ENCODE data around the gene HUWE1.
A peak's percentile ranks its signal among the peaks of the same experiment; 100 is the strongest.

The HUWE1 gene

DNA sequence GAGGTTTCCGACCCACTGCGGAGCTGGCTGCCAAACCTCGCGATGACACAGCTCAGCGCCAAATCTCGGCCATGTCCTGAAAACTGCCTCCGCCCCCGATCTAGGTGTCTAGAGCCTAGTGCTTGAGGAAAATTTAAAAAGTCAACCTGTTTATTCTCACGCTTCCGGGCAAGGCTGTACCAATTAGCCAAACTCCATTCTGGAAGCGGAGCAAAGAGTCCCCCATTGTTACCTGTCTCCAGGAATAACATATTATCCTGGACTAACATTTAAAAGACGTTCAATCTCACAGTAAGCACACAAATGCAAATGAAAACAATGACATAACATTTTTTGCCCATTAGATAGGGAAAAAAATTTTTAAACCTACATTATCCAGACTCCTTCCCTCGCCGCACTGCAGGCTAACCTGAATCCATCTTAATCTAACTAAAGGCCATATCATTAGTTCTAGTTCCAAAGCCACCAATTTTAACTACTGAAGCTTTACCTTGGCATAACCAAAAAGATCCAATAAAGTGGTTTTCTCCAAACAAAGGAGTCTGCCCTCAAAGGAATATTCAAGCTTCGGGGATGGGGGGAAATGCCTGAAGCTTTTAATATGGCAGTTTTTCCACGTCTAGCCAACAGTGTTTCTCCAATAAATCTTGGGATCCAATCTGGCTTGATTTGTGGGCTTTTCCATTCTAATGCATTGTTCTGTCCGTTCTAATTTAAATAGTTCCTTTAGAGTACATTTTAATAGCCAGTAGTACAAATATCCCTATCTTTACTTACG lies 1.9 kb downstream of the HUWE1 start:
- peak; percentile 9 for DNase-seq (ENCODE audit: low spot score)

DNA sequence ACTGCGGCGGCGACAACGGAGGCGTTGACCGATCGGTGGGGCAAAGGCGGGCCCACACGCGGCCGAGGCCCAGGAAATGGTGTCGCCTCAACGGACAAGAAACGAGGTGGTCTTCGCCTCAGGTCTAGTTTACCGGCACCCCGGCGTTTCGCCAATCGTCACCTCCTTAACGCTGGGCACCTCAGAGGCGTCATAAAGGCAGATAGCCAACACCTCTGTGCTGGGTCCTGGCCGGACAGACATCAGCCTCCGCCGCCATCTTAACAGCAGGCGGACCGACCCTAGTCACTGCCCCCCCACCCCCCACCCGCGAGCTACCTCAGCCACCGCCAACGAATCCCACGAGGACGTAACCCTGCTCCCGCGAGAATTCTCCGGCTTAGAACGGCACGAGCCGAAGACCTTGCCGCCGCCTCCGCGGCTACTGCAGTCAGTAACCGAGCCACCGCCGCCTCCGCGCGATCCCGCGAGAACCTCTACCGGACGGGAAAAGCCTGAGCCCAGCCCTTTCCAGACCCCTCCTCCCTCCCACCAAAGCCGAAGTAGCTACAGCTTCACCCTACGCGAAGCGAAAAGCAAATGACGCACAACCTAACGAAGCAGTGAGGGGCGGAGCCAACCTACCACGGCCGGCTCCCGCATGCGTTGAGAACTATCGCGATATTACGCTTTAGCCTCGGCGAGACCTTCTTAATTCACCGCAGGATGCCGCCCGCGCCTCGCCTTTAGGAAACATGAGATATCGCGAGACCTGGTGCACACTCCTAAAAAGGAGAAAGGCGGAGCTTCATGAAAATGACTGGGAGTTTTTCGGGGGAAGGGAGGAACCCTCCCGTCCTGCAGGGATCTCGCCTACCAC lies 2.7 kb downstream of the HUWE1 start:
- peak; percentile 97 for DNase-seq (ENCODE audit: low spot score)

DNA sequence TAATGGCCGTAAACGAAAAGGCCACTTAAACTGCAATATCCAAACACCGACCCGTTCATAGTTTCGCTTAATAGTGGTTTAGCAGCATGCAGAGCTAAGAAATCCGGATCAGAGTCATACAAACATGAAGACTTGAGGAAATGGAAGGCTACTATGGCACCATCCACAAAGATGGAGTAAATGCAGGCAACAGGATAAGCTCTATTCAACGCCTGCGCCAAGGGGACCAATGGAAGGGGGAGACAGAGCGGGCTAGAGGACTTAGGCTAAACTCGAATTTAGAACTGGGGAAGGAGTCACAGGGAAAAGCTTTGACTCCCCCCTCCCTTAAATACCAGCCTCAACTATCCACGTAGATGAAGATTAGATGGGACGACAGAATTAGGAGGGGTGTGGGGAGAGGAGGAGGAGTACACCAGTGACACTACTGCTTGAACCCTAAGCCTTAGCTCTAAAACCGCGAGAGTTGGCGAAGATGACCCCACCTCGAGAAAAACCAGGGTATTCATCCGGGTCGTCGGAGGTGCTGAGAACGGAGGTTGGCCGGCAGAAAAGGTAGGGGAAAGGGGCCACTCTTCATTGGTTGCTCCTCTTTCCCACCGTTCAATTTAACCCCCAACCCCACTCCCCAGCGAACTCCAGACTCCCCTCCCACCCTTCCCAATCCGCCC lies 3.5 kb downstream of the HUWE1 start:
- DNase-seq (ENCODE audit: low spot score), result peak; percentile 53

DNA sequence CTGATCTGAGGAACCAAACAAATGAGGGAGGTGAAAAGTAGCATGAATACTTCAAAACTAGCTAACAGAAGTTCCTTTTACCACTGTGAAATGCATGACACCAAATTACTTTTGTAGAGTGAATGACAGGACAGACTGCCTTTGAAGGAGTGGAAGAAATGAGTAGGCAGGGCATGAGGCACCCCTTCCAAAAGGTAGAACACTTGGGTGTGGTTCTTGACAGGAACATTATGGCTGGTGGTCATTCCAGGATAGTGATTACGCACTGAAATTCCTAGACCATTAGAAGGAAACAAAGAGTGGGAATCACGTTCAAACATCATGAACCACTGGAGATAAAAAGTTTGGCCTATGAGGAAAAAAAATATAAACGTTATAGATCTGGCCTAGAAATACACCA lies 4.9 kb downstream of the HUWE1 start:
- peak; percentile 48 for DNase-seq (ENCODE audit: low spot score)

DNA sequence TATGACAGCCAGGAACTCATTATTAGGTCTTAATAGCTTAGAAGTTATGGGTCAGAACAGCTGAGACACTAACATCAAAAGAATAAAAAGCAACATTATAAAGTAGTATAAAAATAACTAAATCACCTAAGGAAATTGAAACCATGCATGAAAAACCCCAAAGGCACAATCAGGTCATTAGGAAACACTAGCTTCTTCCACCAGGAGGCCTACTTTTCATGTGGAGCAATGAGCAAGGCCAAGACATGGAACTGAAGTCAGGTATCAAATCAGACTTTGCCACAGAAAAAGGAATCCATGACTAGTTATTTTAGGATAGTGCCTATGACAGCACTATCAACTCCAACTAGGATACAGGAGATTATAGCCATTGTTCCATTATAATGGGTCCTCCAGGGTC lies 7.9 kb downstream of the HUWE1 start:
- DNase-seq (ENCODE audit: low spot score), result peak; percentile 30

DNA sequence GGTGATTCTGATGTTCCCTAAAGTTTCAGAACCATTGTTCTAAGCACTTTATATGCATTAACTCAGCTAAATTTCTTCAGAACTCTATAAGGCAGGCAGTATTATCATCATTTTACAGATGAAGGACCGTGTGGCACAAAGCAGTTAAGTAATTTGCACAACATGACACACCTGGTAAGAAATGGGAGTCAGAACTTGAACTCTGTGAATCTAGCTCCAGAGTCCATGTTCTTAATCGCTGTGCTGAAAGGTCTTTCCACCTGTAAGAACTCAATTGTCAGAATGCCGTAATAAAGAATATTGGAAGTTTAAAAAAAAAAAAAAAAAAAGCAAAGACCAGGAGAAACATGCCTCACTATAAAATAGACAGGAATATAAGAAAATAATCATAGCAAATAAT lies 9.2 kb downstream of the HUWE1 start:
- no peak for DNase-seq (ENCODE audit: low spot score)

DNA sequence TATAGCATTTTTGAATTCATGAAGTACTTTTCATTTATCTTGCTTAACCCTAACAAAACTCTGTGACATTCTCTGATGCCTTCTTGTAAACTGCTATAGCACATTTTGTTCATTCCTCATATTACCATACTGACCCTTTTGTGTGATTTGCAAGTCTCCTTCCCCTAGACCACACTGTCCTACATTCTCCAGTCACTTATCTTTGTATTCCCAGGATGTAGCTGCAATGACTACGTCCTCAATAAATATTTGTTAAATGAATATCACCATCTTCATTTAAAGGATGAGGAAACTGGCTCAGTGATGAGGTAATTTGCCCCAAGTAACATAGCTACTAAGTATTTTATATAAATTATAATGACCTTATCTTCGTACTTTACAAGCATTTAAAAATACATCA lies 11.9 kb downstream of the HUWE1 start:
- DNase-seq (ENCODE audit: low spot score), result no peak

GRCh38 chrX:53669258-53669657 lies 17.3 kb downstream of the HUWE1 start:
- no peak for DNase-seq (ENCODE audit: low spot score)

DNA sequence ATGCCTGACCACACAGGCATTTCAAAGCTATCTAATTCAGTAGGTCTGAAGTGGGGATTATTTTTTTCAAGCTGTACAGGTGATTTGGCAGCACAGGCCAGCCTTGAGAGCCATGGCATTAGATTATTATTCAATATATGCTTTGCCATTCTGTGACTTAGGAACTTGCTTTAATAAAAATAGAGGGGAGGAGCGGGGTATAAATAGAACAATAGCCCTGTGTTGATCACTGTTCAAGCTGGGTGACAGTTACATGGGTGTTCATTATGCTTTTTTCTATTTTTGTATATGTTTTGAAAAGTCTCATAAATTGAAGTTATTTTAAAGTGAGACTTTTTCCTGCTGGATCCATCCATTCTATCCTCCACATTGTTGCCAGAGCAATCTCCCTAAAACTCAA lies 20.3 kb downstream of the HUWE1 start:
- DNase-seq (ENCODE audit: low spot score), result no peak

DNA sequence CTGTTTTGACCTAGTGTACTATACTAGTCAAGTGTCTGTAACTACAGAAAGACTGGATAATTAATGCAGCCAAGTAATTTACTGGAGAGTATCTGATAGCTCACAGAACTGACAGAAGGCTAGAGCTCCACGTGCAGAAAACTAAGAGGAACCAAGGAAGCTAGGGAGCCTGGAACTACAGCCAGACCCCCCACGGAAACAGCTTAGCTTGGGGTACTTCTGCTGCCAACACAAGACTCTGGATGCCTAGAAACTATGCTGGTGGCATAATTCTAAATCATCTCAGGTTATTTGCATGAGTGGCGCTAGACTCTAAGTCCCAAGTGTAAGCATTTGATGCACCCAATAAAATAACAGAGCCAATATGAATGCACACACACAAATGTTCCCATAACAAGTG lies 26.5 kb downstream of the HUWE1 start:
- no peak for DNase-seq (ENCODE audit: low spot score)

GRCh38 chrX:53659039-53659438 lies 27.5 kb downstream of the HUWE1 start:
- no peak for DNase-seq (ENCODE audit: low spot score)

DNA sequence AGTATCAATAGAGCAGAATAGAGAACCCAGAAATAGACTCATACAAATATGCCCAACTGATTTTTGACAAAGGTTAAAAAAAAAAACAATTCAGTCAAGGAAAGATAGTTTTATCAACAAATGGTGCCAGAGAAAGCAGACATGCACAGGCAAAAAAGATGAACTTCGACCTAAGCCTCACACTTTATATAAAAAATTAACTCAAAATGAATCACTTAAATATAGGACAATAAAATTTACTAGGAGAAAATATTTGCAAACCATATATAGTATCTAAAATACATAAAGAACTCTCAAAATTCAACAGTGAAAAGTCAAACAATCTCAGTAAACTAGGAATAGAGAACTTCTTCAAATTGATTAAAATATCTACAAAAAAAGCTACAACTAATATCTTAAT lies 29.7 kb downstream of the HUWE1 start:
- no peak for DNase-seq (ENCODE audit: low spot score)

GRCh38 chrX:53654376-53654775 lies 32.1 kb downstream of the HUWE1 start:
- DNase-seq (ENCODE audit: low spot score), result no peak

DNA sequence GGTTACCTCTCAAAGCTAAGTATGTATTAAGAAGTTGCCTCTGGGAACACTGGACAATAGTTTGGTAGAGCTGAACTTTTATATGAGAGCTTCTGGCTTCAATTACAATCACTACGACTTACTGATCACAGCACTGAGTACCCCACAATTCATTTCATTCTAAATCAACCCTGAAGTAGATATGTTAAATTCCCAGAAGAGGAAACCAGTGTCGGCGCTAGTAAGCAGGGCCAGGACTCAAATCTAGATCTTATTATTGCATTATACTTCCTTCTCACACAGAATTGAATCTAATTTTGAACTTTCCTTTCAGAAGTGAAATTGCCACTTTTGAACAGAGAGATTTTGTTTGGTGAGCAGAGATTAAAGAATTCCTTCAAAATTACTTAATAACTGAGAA lies 41.8 kb downstream of the HUWE1 start:
- DNase-seq (ENCODE audit: low spot score), result no peak

DNA sequence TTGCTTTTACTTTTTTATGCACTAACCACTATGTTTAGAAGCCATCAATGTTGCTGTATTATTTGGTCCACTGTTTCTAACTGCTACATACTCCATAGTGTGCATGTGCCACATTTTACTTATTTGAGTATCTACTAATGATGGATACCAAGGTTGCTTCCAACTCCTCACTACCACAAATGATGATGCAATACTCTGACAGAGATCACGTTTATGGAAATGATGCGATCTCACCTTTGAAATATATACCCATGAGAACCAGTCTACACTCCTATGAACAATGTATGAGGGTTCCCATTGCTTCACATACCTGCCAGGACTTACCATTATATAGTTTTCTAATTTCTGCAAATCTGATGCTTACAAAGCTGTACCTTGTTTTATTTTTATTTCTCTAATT lies 44.2 kb downstream of the HUWE1 start:
- DNase-seq (ENCODE audit: low spot score), result no peak

GRCh38 chrX:53639257-53639656 lies 47.3 kb downstream of the HUWE1 start:
- DNase-seq (ENCODE audit: low spot score), result no peak

- no peak for DNase-seq (ENCODE audit: low spot score)
Observed at GRCh38 chrX:53637479-53637878, 49.0 kb downstream of the HUWE1 start.

GRCh38 chrX:53631156-53631555 lies 55.4 kb downstream of the HUWE1 start:
- DNase-seq (ENCODE audit: low spot score), result no peak

- no peak for DNase-seq (ENCODE audit: low spot score)
Observed at GRCh38 chrX:53630261-53630660, 56.3 kb downstream of the HUWE1 start.

DNA sequence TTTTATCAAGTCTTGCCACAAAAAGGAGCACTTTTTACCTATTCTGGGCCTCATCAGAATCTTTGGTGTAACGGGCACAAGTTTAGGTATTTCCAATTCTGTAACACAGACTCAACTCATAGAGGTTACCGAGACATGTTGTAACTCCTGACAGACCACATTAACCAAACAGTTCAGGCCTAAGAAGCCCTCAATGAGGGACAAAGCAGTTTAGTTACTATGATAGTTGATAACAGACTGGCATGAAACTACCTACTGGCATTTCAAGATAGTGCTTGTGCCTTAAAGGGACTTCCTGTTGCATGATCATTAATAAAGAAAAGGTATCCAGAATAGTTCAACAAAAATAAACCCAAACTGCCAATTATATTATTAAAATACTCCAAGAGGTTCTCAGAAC lies 64.1 kb downstream of the HUWE1 start:
- DNase-seq (ENCODE audit: low spot score), result no peak

DNA sequence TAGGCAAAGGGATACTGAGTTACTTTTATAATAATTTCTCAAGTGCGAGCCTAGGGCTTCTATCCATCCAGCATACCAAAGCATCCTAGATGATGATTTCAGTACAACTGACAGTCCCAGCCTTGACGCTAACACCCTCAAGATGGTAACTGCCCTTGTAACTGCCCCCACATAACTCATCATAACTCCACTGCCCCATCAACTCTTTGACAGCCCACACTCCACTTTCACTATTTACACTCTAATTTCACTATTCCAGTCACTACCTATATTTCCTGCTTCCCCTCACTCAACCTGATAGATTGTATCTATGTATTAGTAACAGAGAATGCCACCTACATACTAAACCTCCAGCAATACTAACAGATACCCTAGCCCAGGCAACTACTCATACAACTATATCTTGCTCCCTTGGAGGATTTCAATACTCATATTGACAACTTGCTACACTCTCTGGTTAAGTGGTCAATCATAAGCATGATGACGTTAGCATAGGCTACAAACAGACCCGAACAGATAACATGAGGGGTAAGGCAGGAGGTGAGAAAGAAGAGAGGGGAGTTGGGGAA lies 65.0 kb downstream of the HUWE1 start:
- no peak for DNase-seq (ENCODE audit: low spot score)

DNA sequence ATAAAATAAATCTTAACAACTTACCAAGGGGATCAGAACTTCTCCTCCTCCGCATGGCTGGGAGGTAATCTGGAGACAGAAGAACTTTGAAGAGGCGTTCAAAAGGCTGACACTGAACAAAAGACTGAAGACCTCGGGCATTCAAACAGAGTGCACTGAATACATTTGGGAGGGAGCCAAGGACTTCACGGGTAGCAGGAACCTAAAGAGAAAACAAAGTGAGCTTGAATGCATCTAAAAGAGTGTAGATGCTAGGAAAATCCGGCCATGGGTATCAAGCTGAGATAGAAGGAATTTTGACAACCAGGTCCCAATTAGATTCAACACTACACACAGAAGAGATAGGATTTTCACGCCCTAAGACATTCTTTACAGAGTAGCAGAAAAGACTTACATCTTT lies 69.6 kb downstream of the HUWE1 start:
- no peak for DNase-seq (ENCODE audit: low spot score)

DNA sequence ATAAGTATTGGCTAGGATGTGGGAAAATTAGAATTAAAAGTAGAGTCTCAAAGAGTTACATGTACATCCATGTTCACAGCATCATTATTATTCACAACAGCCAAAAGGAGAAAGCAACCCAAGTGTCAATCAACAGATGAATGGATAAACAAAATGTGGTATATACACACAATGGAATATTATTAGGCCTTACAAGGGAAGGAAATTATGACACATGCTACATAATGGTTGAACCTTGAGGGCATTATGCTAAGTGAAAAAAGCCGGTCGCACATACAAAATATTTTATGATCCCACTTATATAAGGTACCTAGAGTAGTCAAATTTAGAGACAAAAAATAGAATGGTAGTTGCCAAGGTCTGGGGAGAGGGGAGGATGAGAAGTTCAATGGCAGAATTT lies 80.1 kb downstream of the HUWE1 start:
- no peak for DNase-seq (ENCODE audit: low spot score)

Data from RKO (cell line).